Panc1 (cell line): ENCODE data around the gene PPP3R2.

ENCODE experiments used
- CTCF ChIP-seq: fragments of 450-650 bp; IDR thresholded peaks from 2 replicates; pipeline ENCODE4 v1.5.1; 2017; ENCODE audit warnings: mild to moderate bottlenecking
- POLR2AphosphoS5 ChIP-seq: IDR thresholded peaks from 2 replicates; pipeline ENCODE4 v1.6.1; 2012; ENCODE audit warnings: mild to moderate bottlenecking, low read depth, low read length, moderate library complexity
- REST ChIP-seq, 2 experiments: IDR thresholded peaks; 2 replicates each; pipeline ENCODE4 v1.6.1; 2011 to 2012; ENCODE audit warnings: low read depth in 2 of 2, control low read depth in 1 of 2, low read length in 1 of 2, mild to moderate bottlenecking in 1 of 2, moderate library complexity in 1 of 2; ENCODE audit not compliant: insufficient read depth in 1 of 2
- TCF7L2 ChIP-seq: IDR thresholded peaks from 2 replicates; pipeline ENCODE4 v1.6.1; 2011; ENCODE audit warnings: mild to moderate bottlenecking, low read depth, low read length, inconsistent platforms

GRCh38 chr9:101639311-101639710, 44.5 kb upstream of the PPP3R2 start:
- TF ChIP-seq CTCF (no peak), POLR2AphosphoS5 (no peak), REST (IDR thresholded peaks at IDR 0.05; ENCODE audit: insufficient read depth in 1 of 2, low read depth in 2 of 2, low read length in 1 of 2) (no peak), TCF7L2 (no peak)
